Activated naive CD8-positive, alpha-beta T cell treated with anti-CD3 and anti-CD28 coated beads, Interleukin-2, amount 50 U/mL, for 24 hours (primary cell): ENCODE results near the gene RASGEF1C.
A peak's percentile ranks its signal among the peaks of the same experiment; 100 is the strongest.
"Not testable (repeated sequence)": the region's sequence is repeated elsewhere in the genome, so short reads cannot be mapped to it uniquely, and the experiment has no call there.

Experiments used
- ATAC-seq: fragments of 150-1000 bp; cut with Tn5 transposase; one replicate; pipeline ENCODE4 v1.10.0; 2021
- DNase-seq: peaks from one replicate; pipeline ENCODE4 v3.0.0; 2021
- H3K27ac Mint-ChIP-seq: one replicate; pipeline ENCODE4 v1.8.0; 2021; ENCODE audit warnings: mild to moderate bottlenecking, mixed read lengths
- H3K27me3 Mint-ChIP-seq: one replicate; pipeline ENCODE4 v1.8.0; 2021; ENCODE audit warnings: mixed read lengths
- H3K36me3 Mint-ChIP-seq: one replicate; pipeline ENCODE4 v1.8.0; 2021; ENCODE audit warnings: low read depth, mixed read lengths
- H3K4me1 Mint-ChIP-seq: one replicate; pipeline ENCODE4 v1.8.0; 2021; ENCODE audit warnings: mixed read lengths
- H3K4me3 Mint-ChIP-seq: one replicate; pipeline ENCODE4 v1.8.0; 2021; ENCODE audit warnings: mild to moderate bottlenecking, moderate library complexity, mixed read lengths
- H3K9me3 Mint-ChIP-seq: one replicate; pipeline ENCODE4 v1.8.0; 2021; ENCODE audit warnings: mixed read lengths

The RASGEF1C gene

GRCh38 chr5:180133551-180133950 lies 75.5 kb downstream of the RASGEF1C start:
- H3K27ac Mint-ChIP-seq = no peak overlapping the region
- H3K4me1 Mint-ChIP-seq = peaks cover 12% of the 10 kb centered on the region
- no peak overlapping the region for H3K4me3 Mint-ChIP-seq
- no peaks in the 10 kb centered on the region for H3K27me3 Mint-ChIP-seq
- H3K9me3 Mint-ChIP-seq = no peaks in the 10 kb centered on the region
- no peaks in the 10 kb centered on the region for H3K36me3 Mint-ChIP-seq
- DNase-seq (no peak), ATAC-seq (no peak)

GRCh38 chr5:180133060-180133459 lies 76.0 kb downstream of the RASGEF1C start:
- ATAC-seq (no peak), DNase-seq (no peak)
- H3K9me3 Mint-ChIP-seq = no peaks in the 10 kb centered on the region
- H3K4me3 Mint-ChIP-seq = no peak overlapping the region
- no peaks in the 10 kb centered on the region for H3K27me3 Mint-ChIP-seq
- no peaks in the 10 kb centered on the region for H3K36me3 Mint-ChIP-seq
- H3K27ac Mint-ChIP-seq = no peak overlapping the region
- H3K4me1 Mint-ChIP-seq = peaks cover 12% of the 10 kb centered on the region

- ATAC-seq = no peak
- H3K9me3 Mint-ChIP-seq = no peaks in the 10 kb centered on the region
- no peaks in the 10 kb centered on the region for H3K36me3 Mint-ChIP-seq
- no peak for DNase-seq
- peaks cover 12% of the 10 kb centered on the region for H3K4me1 Mint-ChIP-seq
- H3K27me3 Mint-ChIP-seq = peaks cover 5% of the 10 kb centered on the region
- H3K4me3 Mint-ChIP-seq = no peak overlapping the region
- H3K27ac Mint-ChIP-seq = no peak overlapping the region
Observed at GRCh38 chr5:180130876-180131740, 77.9 kb downstream of the RASGEF1C start.

- ATAC-seq = no peak
- Mint-ChIP-seq H3K9me3 (no peaks in the 10 kb centered on the region), H3K4me1 (peaks cover 7% of the 10 kb centered on the region), H3K27me3 (peaks cover 8% of the 10 kb centered on the region), H3K36me3 (no peaks in the 10 kb centered on the region), H3K4me3 (no peak overlapping the region), H3K27ac (no peak overlapping the region)
- no peak for DNase-seq
Observed at GRCh38 chr5:180130291-180130869, 78.6 kb downstream of the RASGEF1C start.

GRCh38 chr5:180129291-180130190 lies 79.5 kb downstream of the RASGEF1C start:
- no peak for ATAC-seq
- Mint-ChIP-seq H3K4me3 (no peak overlapping the region), H3K36me3 (no peaks in the 10 kb centered on the region), H3K27ac (no peak overlapping the region), H3K4me1 (no peaks in the 10 kb centered on the region), H3K9me3 (no peaks in the 10 kb centered on the region), H3K27me3 (peaks cover 8% of the 10 kb centered on the region)
- no peak for DNase-seq

- DNase-seq = no peak
- no peaks in the 10 kb centered on the region for H3K4me1 Mint-ChIP-seq
- H3K36me3 Mint-ChIP-seq = no peaks in the 10 kb centered on the region
- ATAC-seq = no peak
- H3K9me3 Mint-ChIP-seq = no peaks in the 10 kb centered on the region
- H3K27me3 Mint-ChIP-seq = peaks cover 8% of the 10 kb centered on the region
- no peak overlapping the region for H3K4me3 Mint-ChIP-seq
- H3K27ac Mint-ChIP-seq = no peak overlapping the region
Observed at GRCh38 chr5:180128671-180129261, 80.2 kb downstream of the RASGEF1C start.

- Mint-ChIP-seq H3K4me3 (no peak overlapping the region), H3K4me1 (no peaks in the 10 kb centered on the region), H3K27ac (no peak overlapping the region), H3K9me3 (no peaks in the 10 kb centered on the region), H3K36me3 (no peaks in the 10 kb centered on the region), H3K27me3 (peaks cover 10% of the 10 kb centered on the region)
- no peak for ATAC-seq
- DNase-seq = no peak
Observed at GRCh38 chr5:180127682-180128670, 81.0 kb downstream of the RASGEF1C start.

GRCh38 chr5:180126716-180127681 lies 82.0 kb downstream of the RASGEF1C start:
- Mint-ChIP-seq H3K27me3 (peaks cover 13% of the 10 kb centered on the region), H3K36me3 (no peaks in the 10 kb centered on the region)
- DNase-seq = peak; percentile 61

GRCh38 chr5:180126156-180126555 lies 82.9 kb downstream of the RASGEF1C start:
- DNase-seq, H3K4me1 Mint-ChIP-seq, ATAC-seq, H3K36me3 Mint-ChIP-seq, H3K27ac Mint-ChIP-seq, H3K4me3 Mint-ChIP-seq, H3K9me3 Mint-ChIP-seq: not testable (repeated sequence)
- H3K27me3 Mint-ChIP-seq = peaks cover 15% of the 10 kb centered on the region

More at GRCh38 chr5:180126716-180127681, 82.0 kb downstream of the RASGEF1C start:
- no peak overlapping the region for H3K27ac Mint-ChIP-seq
- H3K4me1 Mint-ChIP-seq = no peaks in the 10 kb centered on the region
- peak; percentile 60 for ATAC-seq
- no peaks in the 10 kb centered on the region for H3K9me3 Mint-ChIP-seq
- no peak overlapping the region for H3K4me3 Mint-ChIP-seq

GRCh38 chr5:180124662-180125061 lies 84.3 kb downstream of the RASGEF1C start:
- peaks cover 15% of the 10 kb centered on the region for H3K27me3 Mint-ChIP-seq
- not testable (repeated sequence) for H3K36me3 Mint-ChIP-seq, H3K27ac Mint-ChIP-seq, H3K4me3 Mint-ChIP-seq, DNase-seq, H3K4me1 Mint-ChIP-seq, H3K9me3 Mint-ChIP-seq, ATAC-seq

GRCh38 chr5:180122875-180123274 lies 86.1 kb downstream of the RASGEF1C start:
- ATAC-seq (no peak), DNase-seq (no peak)
- Mint-ChIP-seq H3K27me3 (peaks cover 15% of the 10 kb centered on the region), H3K36me3 (no peaks in the 10 kb centered on the region), H3K27ac (no peak overlapping the region), H3K9me3 (no peaks in the 10 kb centered on the region), H3K4me1 (no peaks in the 10 kb centered on the region), H3K4me3 (no peak overlapping the region)

GRCh38 chr5:180121826-180122413 lies 87.1 kb downstream of the RASGEF1C start:
- ATAC-seq = no peak
- H3K4me1 Mint-ChIP-seq = no peaks in the 10 kb centered on the region
- H3K4me3 Mint-ChIP-seq = no peak overlapping the region
- no peak for DNase-seq
- no peaks in the 10 kb centered on the region for H3K9me3 Mint-ChIP-seq
- peaks cover 15% of the 10 kb centered on the region for H3K27me3 Mint-ChIP-seq
- no peaks in the 10 kb centered on the region for H3K36me3 Mint-ChIP-seq
- no peak overlapping the region for H3K27ac Mint-ChIP-seq
